ENCODE measurements around the gene SHISA9.

DNA sequence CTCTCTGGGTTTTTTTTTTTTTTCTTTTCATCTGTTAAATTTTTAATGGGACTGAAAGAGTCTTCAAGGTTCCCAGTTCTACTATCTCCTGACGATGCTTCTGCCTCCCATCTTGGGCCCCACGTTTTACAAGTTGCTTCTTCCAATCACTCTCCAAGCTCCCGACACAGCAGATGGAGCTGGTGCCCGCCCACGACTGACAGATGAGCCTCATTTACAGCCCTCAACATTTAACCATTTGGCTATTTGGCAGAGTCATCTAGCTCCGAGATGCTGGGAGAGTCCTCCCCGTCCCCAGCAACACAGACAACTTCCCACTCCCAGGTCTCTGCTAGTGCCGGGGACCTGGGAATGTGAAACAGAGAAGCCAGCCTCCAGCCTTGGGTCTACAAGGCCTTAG lies 276.9 kb downstream of the SHISA9 start:
- TF ChIP-seq, protein P1, sequence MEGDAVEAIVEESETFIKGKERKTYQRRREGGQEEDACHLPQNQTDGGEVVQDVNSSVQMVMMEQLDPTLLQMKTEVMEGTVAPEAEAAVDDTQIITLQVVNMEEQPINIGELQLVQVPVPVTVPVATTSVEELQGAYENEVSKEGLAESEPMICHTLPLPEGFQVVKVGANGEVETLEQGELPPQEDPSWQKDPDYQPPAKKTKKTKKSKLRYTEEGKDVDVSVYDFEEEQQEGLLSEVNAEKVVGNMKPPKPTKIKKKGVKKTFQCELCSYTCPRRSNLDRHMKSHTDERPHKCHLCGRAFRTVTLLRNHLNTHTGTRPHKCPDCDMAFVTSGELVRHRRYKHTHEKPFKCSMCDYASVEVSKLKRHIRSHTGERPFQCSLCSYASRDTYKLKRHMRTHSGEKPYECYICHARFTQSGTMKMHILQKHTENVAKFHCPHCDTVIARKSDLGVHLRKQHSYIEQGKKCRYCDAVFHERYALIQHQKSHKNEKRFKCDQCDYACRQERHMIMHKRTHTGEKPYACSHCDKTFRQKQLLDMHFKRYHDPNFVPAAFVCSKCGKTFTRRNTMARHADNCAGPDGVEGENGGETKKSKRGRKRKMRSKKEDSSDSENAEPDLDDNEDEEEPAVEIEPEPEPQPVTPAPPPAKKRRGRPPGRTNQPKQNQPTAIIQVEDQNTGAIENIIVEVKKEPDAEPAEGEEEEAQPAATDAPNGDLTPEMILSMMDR (IDR thresholded peaks at IDR 0.05) = no peak
- no peak for TF ChIP-seq ZFX (IDR thresholded peaks at IDR 0.05; ENCODE audit: borderline replicate concordance)

Data from 22Rv1 (cell line).